ENCODE measurements around the gene VASP.

DNA sequence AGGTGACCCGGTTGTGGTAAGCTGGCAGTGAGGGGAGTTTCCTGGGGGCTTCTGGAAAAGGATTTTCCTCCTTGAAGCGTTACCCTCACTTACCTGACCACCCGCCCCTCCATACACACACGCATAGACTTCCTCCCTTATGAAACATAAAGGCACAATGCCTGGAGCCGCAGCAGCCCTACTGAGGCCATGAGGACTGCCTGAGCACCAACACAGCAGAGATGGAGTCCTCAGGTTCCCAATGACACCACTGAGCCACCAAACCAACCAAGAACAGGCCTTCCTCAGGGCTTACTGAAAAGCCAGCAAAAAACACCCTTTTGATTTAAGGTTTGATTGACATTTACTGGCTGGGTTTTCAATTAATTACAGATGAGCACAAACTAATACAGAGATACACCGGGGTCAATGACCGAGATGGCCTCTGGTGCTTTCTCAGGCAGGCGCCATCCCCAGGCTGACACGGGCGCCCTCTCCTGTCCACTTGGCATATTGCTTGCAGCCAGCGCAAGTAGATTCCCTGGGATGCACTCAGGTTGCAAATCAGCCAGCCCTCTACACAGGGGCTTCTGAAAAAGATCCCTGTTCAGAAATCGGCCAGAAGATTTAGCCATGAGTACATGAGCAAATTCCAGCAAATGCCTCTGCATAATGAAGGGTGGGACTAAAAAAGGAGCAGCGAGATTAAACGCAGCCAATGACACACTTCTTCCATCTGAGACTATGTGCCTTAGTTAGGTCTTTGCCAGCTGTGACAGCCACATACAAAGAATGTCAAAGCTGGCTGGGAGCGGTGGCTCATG is 62.5 kb downstream of the VASP start:
- no peak for TF ChIP-seq TAF1 (IDR thresholded peaks at IDR 0.05; ENCODE audit: low read depth)
- 0 out of 2 replicates have a peak, but pooled peaks have one; percentile 17 for TF ChIP-seq YY1 (IDR thresholded peaks at IDR 0.05; ENCODE audit: low read depth)
- no peak for TF ChIP-seq EP300 (IDR thresholded peaks at IDR 0.05; ENCODE audit: borderline replicate concordance)
- TF ChIP-seq EGR1 (IDR thresholded peaks at IDR 0.05) = no peak
- no peak for TF ChIP-seq NFIC (IDR thresholded peaks at IDR 0.05)
- TF ChIP-seq, protein P1, sequence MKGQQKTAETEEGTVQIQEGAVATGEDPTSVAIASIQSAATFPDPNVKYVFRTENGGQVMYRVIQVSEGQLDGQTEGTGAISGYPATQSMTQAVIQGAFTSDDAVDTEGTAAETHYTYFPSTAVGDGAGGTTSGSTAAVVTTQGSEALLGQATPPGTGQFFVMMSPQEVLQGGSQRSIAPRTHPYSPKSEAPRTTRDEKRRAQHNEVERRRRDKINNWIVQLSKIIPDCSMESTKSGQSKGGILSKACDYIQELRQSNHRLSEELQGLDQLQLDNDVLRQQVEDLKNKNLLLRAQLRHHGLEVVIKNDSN (IDR thresholded peaks at IDR 0.05) = no peak
- TF ChIP-seq, protein P2, sequence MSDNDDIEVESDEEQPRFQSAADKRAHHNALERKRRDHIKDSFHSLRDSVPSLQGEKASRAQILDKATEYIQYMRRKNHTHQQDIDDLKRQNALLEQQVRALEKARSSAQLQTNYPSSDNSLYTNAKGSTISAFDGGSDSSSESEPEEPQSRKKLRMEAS (IDR thresholded peaks at IDR 0.05) = no peak
- TF ChIP-seq, protein P3, sequence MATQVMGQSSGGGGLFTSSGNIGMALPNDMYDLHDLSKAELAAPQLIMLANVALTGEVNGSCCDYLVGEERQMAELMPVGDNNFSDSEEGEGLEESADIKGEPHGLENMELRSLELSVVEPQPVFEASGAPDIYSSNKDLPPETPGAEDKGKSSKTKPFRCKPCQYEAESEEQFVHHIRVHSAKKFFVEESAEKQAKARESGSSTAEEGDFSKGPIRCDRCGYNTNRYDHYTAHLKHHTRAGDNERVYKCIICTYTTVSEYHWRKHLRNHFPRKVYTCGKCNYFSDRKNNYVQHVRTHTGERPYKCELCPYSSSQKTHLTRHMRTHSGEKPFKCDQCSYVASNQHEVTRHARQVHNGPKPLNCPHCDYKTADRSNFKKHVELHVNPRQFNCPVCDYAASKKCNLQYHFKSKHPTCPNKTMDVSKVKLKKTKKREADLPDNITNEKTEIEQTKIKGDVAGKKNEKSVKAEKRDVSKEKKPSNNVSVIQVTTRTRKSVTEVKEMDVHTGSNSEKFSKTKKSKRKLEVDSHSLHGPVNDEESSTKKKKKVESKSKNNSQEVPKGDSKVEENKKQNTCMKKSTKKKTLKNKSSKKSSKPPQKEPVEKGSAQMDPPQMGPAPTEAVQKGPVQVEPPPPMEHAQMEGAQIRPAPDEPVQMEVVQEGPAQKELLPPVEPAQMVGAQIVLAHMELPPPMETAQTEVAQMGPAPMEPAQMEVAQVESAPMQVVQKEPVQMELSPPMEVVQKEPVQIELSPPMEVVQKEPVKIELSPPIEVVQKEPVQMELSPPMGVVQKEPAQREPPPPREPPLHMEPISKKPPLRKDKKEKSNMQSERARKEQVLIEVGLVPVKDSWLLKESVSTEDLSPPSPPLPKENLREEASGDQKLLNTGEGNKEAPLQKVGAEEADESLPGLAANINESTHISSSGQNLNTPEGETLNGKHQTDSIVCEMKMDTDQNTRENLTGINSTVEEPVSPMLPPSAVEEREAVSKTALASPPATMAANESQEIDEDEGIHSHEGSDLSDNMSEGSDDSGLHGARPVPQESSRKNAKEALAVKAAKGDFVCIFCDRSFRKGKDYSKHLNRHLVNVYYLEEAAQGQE (IDR thresholded peaks at IDR 0.05; ENCODE audit: low read depth) = no peak
- TF ChIP-seq CEBPB (IDR thresholded peaks at IDR 0.05) = no peak
- peak; percentile 69 for TF ChIP-seq RAD21 (IDR thresholded peaks at IDR 0.05; ENCODE audit: low read depth)
- TF ChIP-seq CREB1 (IDR thresholded peaks at IDR 0.05; ENCODE audit: low read depth) = no peak
